Measurements from ENCODE around the gene HPD. TPM values are rescaled to one million over a fixed set of nuclear protein-coding genes. Genes with fewer than 3 reads are reported as not detected.

Gene HPD
- total RNA-seq (2014; rRNA removed) (not detected in 2 replicates), Bru-seq, nascent RNA (percentile 9 among the genes with signal in this experiment), BruChase-seq, experiment 1, labeled RNA remaining after a 6-hour chase (percentile 4 among the genes with signal in this experiment), BruChase-seq, experiment 2, labeled RNA remaining after a 2-hour chase (percentile 3 among the genes with signal in this experiment)
- long read RNA-seq, partial matches to known transcripts = 0 of 3 reads
- long read RNA-seq, other reads (novel, unspliced or antisense) = 3 of 3 reads

- POLR2A ChIA-PET (ENCODE audit: unreplicated experiment) = no interaction called here
- peak within 1 kb of the TSS; percentile 2; the same call in 1 of the 2 replicates for H2AFZ ChIP-seq (ENCODE audit: low read length)
These were observed at the start of gene HPD for GRCh38 chr12:121858662-121859572. Gene HPD, minus strand, starts transcription at chr12:121858859. Its CDS starts 36 bp downstream, at chr12:121858823.

GRCh38 chr12:121905746-121906145 lies 47.1 kb upstream of the HPD start:
- ChIA-PET POLR2A (ENCODE audit: unreplicated experiment) (no interaction called here), CTCF (no interaction called here)
- no peak overlapping the region for H2AFZ ChIP-seq (ENCODE audit: low read length)
- intact Hi-C loops (cut with micrococcal nuclease) = no loop called here
- no peaks in the 10 kb centered on the region for H3K9me3 ChIP-seq (ENCODE audit: low read length)
- no TSS peak for BruUV-seq (replicated peaks)
- H3F3A ChIP-seq (ENCODE audit: low read length, unreplicated experiment) = no peaks in the 10 kb centered on the region
- H3K9me2 ChIP-seq (replicated peaks; ENCODE audit: low read length) = no peaks in the 10 kb centered on the region
- no peak overlapping the region for H3K4me2 ChIP-seq (ENCODE audit: low read length)
- DNase-seq (no peak), ATAC-seq (no peak)
- peaks cover 61% of the 10 kb centered on the region for H3K36me3 ChIP-seq (ENCODE audit: low read depth, low read length)
- no peak overlapping the region for H3K9ac ChIP-seq (ENCODE audit: low read length)
- no peaks in the 10 kb centered on the region for H3K79me2 ChIP-seq (ENCODE audit: low read length)
- H3K27ac ChIP-seq (ENCODE audit: low read length) = no peak overlapping the region
- H3K4me3 ChIP-seq (ENCODE audit: low read length) = no peak overlapping the region
- H3K4me1 ChIP-seq (ENCODE audit: insufficient read depth, low read length) = no peaks in the 10 kb centered on the region
- H3K27me3 ChIP-seq (ENCODE audit: low read length) = no peaks in the 10 kb centered on the region
- H4K20me1 ChIP-seq (ENCODE audit: low read length) = no peaks in the 10 kb centered on the region
- no peak for TF ChIP-seq EZH2 (IDR thresholded peaks at IDR 0.05; ENCODE audit: low read length, unreplicated experiment)
- no peak for TF ChIP-seq EZH2phosphoT487 (IDR thresholded peaks at IDR 0.05; ENCODE audit: borderline replicate concordance, low read length)
- TF ChIP-seq CTCF (conservative IDR thresholded peaks at IDR 0.05; ENCODE audit: low read depth, low read length) = no peak

More at GRCh38 chr12:121858662-121859572, at the start of gene HPD:
- CTCF ChIA-PET = no interaction called here
- Histone ChIP-seq H3F3A (ENCODE audit: low read length, unreplicated experiment) (no peaks in the 10 kb centered on the region), H3K9ac (ENCODE audit: low read length) (no peak within 1 kb of the TSS), H3K27me3 (ENCODE audit: low read length) (no peaks in the 10 kb centered on the region), H4K20me1 (ENCODE audit: low read length) (no peaks in the 10 kb centered on the region), H3K79me2 (ENCODE audit: low read length) (no peaks in the 10 kb centered on the region), H3K9me3 (ENCODE audit: low read length) (no peaks in the 10 kb centered on the region), H3K27ac (ENCODE audit: low read length) (no peak within 1 kb of the TSS), H3K4me1 (ENCODE audit: insufficient read depth, low read length) (peaks cover 18% of the 10 kb centered on the region), H3K4me3 (ENCODE audit: low read length) (no peak within 1 kb of the TSS), H3K36me3 (ENCODE audit: low read depth, low read length) (no peaks in the 10 kb centered on the region), H3K4me2 (ENCODE audit: low read length) (no peak within 1 kb of the TSS), H3K9me2 (replicated peaks; ENCODE audit: low read length) (no peaks in the 10 kb centered on the region)
- intact Hi-C loops (cut with micrococcal nuclease) = no loop called here
- ATAC-seq (peak; percentile 85), DNase-seq (peak; percentile 77)
- BruUV-seq (replicated peaks) = no TSS peak
- no peak for TF ChIP-seq EZH2 (IDR thresholded peaks at IDR 0.05; ENCODE audit: low read length, unreplicated experiment)
- no peak for TF ChIP-seq CTCF (conservative IDR thresholded peaks at IDR 0.05; ENCODE audit: low read depth, low read length)
- no peak for TF ChIP-seq EZH2phosphoT487 (IDR thresholded peaks at IDR 0.05; ENCODE audit: borderline replicate concordance, low read length)
